Activated CD8-positive, alpha-beta memory T cell treated with anti-CD3 and anti-CD28 coated beads for 48 hours (primary cell): ENCODE data around the gene MGST3.
A peak's percentile ranks its signal among the peaks of the same experiment; 100 is the strongest.
"Not testable (repeated sequence)": the region's sequence is repeated elsewhere in the genome, so short reads cannot be mapped to it uniquely, and the experiment has no call there.

ENCODE experiments used
- DNase-seq, 3 experiments: peaks; one replicate each; pipeline ENCODE4 v3.0.0-alpha.2; 2020; ENCODE audit warnings: low read depth in 2 of 3, low spot score in 2 of 3

Gene MGST3

DNA sequence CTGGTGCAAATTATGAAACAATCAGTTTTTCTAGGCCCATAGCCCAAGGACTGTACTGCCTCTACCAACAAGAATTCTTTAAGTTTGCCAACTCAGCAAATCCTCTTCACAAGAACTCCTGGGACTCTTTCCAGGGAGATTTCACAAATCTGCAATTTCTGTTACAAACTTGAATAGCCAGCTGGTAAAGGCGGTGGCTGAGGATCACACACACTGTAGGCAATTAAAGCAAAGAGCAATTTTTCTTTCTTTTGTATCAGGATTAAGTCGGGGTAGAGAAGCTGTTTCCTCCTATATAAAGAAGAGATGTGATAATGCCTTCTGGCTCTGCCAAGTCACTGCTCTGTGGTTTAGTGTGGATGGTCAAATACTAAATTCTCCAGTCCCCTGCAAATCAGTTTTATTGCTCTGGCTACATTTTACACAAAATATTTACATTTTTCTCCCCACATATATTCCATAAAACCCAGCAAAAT lies 65.6 kb downstream of the MGST3 start:
- DNase-seq: no peak

DNA sequence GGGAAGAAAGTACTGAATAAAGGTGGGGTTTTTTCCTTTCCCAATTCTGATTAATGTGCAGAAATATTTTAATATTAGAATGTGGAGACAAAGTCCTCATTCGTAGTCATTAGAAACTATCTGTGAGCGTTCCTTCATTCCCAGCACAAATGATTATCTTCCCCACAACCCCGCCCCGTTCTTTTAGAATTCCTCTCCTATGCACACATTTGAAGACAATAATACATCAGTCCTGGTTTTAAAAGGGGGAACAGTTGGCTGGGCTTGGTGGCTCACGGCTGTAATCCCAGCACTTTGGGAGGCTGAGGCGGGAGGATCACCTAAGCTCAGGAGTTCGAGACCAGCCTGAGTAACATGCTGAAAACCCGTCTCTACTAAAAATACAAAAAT lies 66.5 kb downstream of the MGST3 start:
- DNase-seq: no peak

DNA sequence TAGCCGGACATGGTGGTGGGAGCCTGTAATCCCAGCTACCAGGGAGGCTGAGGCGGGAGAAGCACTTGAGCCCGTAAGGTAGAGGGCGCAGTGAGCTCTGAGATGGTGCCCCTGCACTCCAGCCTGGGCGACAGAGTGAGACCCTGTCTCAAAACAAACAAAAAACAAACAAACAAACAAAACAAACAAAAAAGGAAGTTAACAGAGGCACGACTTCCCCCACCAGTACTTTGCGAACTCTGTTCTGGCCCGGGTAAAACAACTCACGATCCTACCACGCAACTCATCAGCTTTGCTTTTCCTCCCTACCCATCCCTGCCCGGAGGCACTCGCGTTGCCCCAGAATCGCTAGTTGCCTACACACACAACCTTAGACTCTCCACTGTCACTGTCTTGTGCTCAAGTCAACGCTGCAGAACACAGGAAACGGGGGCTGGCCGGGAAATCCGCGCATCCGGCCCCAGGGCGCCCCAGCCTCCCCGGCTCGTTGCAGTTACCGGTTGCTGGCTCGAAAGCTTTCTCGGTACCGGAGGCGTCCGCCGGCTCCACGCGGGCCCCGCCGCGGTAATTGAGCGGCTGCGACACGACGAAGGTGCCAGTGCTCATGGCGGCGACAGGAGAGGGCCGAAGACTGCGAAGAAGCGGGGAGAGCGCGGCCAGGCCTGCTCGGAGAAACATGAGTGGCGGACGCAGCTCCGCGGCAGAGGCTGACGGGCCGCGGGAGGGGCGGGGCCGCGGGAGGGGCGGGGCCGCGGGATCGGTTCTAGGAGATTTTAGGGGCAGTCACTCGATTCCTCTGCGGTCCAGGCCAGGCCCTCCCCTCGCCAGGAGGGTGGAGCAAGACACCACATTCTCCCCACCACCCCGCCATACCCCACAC lies 67.1 kb downstream of the MGST3 start, which contains the start of gene ALDH9A1:
Gene ALDH9A1, minus strand, starts transcription at position 682 of the 880 bp plus-strand sequence. Its CDS starts 4 bp downstream, at position 678.
- DNase-seq: peak; percentile 63 to 74 (median 65)

DNA sequence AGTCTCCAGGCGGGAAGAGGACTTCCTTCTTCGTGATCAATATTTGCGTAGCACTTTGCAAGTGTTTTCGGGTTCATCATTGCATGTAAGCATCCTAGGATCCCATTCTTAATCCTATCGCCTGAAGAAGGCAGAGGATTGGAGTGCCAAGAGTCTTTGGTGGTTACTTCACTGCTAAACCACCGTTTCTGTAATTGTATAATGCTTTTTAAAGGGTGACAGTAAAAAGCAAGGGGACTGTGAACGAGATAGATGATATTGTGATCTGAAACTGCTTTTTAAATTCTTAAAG lies 67.7 kb downstream of the MGST3 start:
- DNase-seq: no peak

DNA sequence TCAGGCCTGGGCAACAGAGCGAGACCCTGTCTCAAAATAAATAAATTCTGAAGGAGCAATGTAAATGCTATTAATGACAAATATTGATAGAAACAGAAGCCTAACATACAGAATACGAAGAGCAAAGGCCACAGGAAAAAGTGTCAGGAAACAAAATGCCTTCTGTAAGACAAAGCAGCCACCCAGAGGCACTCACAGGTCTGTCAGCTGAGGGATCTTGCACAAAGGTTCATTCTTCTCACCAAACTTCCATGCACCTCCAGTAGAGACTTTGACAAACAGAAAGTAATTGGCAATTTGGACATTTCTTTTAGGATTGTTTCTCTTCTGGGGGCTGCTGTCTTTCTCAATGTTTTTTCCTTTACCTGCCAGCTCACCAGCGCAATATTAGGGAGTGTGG lies 68.5 kb downstream of the MGST3 start:
- no peak for DNase-seq

DNA sequence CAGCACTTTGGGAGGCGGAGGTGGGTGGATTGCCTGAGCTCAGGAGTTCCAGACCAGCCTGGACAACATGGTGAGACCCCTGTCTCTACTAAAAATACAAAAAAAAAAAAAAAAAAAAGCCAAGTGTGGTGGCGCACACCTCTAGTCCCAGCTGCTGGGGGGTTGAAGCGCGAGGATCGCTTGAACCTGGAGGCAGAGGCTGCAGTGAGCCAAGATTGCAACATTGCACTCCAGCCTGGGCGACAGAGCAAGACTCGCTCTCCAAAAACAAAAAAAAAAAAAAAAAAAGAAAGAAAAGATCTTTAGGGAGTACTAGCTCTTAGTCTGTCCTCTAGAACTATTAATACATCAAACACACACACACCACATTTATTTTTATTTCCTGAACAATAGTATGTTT lies 70.9 kb downstream of the MGST3 start:
- not testable (repeated sequence) for DNase-seq

DNA sequence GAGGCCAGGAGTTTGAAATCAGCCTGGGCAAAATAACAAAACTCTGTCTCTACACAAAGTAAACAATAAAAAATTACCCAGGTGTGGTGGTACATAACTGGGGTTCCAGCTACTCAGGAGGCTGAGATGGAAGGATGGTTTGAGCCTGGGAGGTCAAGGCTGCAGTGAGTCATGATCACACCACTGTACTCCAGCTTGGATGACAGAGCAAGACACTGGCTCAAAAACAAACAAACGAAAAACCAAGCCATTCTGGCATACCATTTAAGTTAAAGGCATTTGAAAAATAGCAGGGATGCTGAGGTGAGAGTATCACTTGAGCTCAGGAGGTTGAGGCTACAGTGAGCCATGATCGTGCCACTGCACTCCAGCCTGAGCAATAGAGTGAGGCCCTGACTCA lies 72.6 kb downstream of the MGST3 start:
- DNase-seq: no peak
